Peyer's patch (tissue), 4 donors: ENCODE data around the gene BIVM. TPM values are rescaled to one million over a fixed set of nuclear protein-coding genes. Genes with fewer than 3 reads are reported as not detected.
"Not testable (repeated sequence)": the region's sequence is repeated elsewhere in the genome, so short reads cannot be mapped to it uniquely, and the experiment has no call there.

ENCODE experiments used
- DNase-seq, 3 donors: peaks; one replicate each; pipeline ENCODE4 v3.0.0-alpha.2; 2017 to 2019
- H3K27ac ChIP-seq, 4 donors: fragments of 200-600 bp; sonication (generic); one replicate each; pipeline ENCODE4 v1.5.1; 2016 to 2019
- H3K27me3 ChIP-seq, 2 donors: fragments of 200-600 bp; sonication (generic); one replicate each; pipeline ENCODE4 v1.5.1; 2019
- H3K36me3 ChIP-seq, 3 donors: fragments of 200-600 bp; sonication (generic); one replicate each; pipeline ENCODE4 v1.5.1; 2016 to 2019
- H3K4me1 ChIP-seq, 4 donors: fragments of 200-600 bp; sonication (generic); one replicate each; pipeline ENCODE4 v1.5.1; 2016 to 2019
- H3K4me3 ChIP-seq, 4 donors: fragments of 200-600 bp; sonication (generic); 1 replicate in 3 of 4; 2 replicates in 1 of 4; pipeline ENCODE4 v1.5.1; 2016 to 2019; ENCODE audit warnings: mild to moderate bottlenecking in 1 of 4
- H3K9me3 ChIP-seq, 4 donors: fragments of 200-600 bp; sonication (generic); one replicate each; pipeline ENCODE4 v1.5.1; 2016 to 2019; ENCODE audit warnings: mild to moderate bottlenecking in 1 of 4
- POLR2A ChIP-seq, 2 donors: fragments of 450-650 bp; IDR thresholded peaks; one replicate each; pipeline ENCODE4 v1.5.1; 2017; ENCODE audit warnings: antibody characterized with exemption in 2 of 2, mild to moderate bottlenecking in 2 of 2, moderate library complexity in 2 of 2
- total RNA-seq, 4 donors: library from RNA; depleted of rRNA; stranded (reverse); fragments of >200 nt; gene quantifications; one replicate each; pipeline ENCODE4 v1.1.0, GENCODE V29; 2016
- TF ChIP-seq, protein P1 (sequence below), 6 experiments: fragments of 450-650 bp in 4 of 6; fragments of 200-600 bp in 2 of 6; sonication (generic) in 1 of 6; IDR thresholded peaks; one replicate each; pipeline ENCODE4 v1.5.1; 2017 to 2019; ENCODE audit warnings: antibody characterized with exemption in 6 of 6, mild to moderate bottlenecking in 3 of 6, moderate library complexity in 1 of 6

BIVM gene
- total RNA-seq, 4 donors from 2014 or later, result 14.6 to 24.9 (median 18.0) TPM

DNA sequence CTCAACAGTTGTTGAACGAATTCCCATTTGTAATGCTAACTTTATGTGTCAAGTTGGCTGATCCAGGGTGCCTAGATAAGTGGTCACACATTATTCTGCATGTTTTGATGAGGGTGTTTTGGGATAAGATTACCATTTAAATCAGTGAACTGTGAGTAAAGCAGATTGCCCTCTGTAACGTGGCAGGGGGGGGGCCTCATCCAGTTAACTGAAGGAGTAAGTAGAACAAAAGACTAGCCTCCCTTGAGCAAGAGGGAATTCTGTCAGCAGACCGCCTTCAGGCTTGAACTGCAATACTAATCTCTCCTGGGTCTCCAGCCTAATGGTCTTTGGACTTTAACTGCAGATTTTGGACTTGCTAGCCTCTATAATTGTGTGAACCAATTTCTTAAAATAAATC lies 21.2 kb upstream of the BIVM start:
- no peak overlapping the region for H3K27ac ChIP-seq
- no peak for TF ChIP-seq POLR2A (IDR thresholded peaks at IDR 0.05)
- TF ChIP-seq, protein P1, sequence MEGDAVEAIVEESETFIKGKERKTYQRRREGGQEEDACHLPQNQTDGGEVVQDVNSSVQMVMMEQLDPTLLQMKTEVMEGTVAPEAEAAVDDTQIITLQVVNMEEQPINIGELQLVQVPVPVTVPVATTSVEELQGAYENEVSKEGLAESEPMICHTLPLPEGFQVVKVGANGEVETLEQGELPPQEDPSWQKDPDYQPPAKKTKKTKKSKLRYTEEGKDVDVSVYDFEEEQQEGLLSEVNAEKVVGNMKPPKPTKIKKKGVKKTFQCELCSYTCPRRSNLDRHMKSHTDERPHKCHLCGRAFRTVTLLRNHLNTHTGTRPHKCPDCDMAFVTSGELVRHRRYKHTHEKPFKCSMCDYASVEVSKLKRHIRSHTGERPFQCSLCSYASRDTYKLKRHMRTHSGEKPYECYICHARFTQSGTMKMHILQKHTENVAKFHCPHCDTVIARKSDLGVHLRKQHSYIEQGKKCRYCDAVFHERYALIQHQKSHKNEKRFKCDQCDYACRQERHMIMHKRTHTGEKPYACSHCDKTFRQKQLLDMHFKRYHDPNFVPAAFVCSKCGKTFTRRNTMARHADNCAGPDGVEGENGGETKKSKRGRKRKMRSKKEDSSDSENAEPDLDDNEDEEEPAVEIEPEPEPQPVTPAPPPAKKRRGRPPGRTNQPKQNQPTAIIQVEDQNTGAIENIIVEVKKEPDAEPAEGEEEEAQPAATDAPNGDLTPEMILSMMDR (IDR thresholded peaks at IDR 0.05), result no peak
- peaks cover 0 to 5% (median under 1%) of the 10 kb centered on the region in 4 donors for H3K4me1 ChIP-seq
- no peaks in the 10 kb centered on the region for H3K27me3 ChIP-seq
- H3K9me3 ChIP-seq, result no peaks in the 10 kb centered on the region
- no peak for DNase-seq
- H3K4me3 ChIP-seq, result no peak overlapping the region
- no peaks in the 10 kb centered on the region for H3K36me3 ChIP-seq

DNA sequence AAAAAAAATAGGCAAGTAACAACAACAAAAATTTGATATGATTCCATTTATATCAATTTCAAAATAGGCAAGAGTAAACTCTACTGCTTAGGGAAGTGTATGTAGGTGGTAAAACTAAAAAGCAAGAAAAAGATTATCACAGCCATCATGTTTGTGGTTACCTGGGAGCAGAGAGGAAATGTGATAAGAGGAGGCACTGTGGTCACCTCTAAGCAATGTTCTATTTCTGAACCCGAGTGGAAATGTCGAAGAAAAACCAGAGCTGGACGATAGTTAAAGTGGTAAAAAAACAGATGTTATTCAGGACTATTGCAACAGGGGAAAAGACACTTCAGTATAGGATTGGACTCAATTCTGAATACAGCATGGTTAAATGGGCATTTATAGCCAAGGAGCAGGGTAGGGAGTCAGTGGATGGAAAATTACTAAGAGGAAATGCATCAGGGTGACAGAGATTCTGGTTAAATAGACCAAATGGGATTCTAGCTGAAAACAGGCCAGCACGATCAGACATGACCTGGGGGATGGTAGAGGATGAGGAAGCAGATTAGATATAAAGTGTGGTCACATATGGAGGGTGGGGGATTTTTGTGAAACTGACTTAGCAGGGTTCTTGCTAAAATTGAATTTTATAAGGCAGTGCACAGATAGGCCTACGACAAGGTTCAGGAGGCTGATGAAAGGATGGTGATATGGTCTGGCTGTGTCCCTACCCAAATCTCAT lies 19.3 kb upstream of the BIVM start:
- no peak for TF ChIP-seq POLR2A (IDR thresholded peaks at IDR 0.05)
- TF ChIP-seq, protein P1 (IDR thresholded peaks at IDR 0.05), result no peak
- DNase-seq, result no peak
- Histone ChIP-seq H3K27ac (peak overlapping the region in 1 of 4 donors; percentile 51), H3K27me3 (no peaks in the 10 kb centered on the region), H3K4me1 (no peaks in the 10 kb centered on the region), H3K4me3 (no peak overlapping the region), H3K36me3 (no peaks in the 10 kb centered on the region), H3K9me3 (no peaks in the 10 kb centered on the region)

DNA sequence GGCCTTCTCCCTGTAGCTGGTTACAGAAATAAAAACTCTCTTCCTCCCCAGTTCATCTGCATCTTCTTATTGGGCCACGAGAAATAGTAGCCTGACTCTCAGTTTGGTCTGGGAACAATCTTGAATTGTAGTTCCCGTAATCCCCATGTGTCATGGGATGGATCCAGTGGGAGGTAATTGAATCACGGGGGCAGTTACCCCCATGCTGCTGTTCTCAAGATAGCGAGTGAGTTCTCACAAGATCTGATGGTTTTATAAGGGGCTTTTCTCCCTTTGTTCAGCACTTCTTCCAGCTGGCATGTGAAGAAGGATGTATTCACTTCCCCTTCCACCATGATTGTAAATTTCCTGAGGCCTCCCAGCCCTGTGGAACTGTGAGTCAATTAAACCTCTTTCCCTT lies 18.3 kb upstream of the BIVM start:
- not testable (repeated sequence) for H3K27ac ChIP-seq, DNase-seq, H3K27me3 ChIP-seq

DNA sequence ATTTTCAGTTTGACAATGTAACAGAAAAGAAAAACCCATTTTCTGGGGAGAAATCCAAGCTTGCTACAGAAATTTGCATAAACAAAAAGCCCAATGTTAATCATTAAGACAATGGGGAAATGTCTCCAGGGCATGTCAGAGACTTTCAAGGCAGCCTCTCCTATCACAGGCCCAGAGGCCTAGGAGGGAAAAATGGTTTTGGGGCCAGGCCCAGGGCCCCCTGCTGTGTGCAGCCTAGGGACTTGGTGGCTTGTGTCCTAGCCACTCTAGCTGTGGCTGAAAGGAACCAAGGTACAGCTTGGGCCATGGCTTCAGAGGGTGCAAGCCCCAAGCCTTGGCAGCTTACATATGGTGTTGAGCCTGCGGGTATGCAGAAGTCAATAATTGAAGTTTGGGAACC lies 17.3 kb upstream of the BIVM start:
- DNase-seq, result no peak
- no peaks in the 10 kb centered on the region for H3K36me3 ChIP-seq
- no peak for TF ChIP-seq POLR2A (IDR thresholded peaks at IDR 0.05)
- TF ChIP-seq, protein P1 (IDR thresholded peaks at IDR 0.05), result no peak
- no peaks in the 10 kb centered on the region for H3K4me1 ChIP-seq
- no peaks in the 10 kb centered on the region for H3K9me3 ChIP-seq
- no peak overlapping the region for H3K4me3 ChIP-seq
- H3K27me3 ChIP-seq, result no peaks in the 10 kb centered on the region
- no peak overlapping the region for H3K27ac ChIP-seq

More for the DNA sequence above, 18.3 kb upstream of the BIVM start:
- H3K4me1 ChIP-seq, H3K36me3 ChIP-seq, H3K4me3 ChIP-seq, H3K9me3 ChIP-seq: not testable (repeated sequence)

GRCh38 chr13:102784483-102784882 lies 14.4 kb upstream of the BIVM start:
- Histone ChIP-seq H3K27me3 (no peaks in the 10 kb centered on the region), H3K36me3 (peaks cover 0 to 7% (median 0%) of the 10 kb centered on the region in 3 donors), H3K4me1 (no peaks in the 10 kb centered on the region), H3K4me3 (no peak overlapping the region), H3K27ac (no peak overlapping the region), H3K9me3 (no peaks in the 10 kb centered on the region)
- no peak for TF ChIP-seq POLR2A (IDR thresholded peaks at IDR 0.05)
- TF ChIP-seq, protein P1 (IDR thresholded peaks at IDR 0.05), result no peak
- no peak for DNase-seq

DNA sequence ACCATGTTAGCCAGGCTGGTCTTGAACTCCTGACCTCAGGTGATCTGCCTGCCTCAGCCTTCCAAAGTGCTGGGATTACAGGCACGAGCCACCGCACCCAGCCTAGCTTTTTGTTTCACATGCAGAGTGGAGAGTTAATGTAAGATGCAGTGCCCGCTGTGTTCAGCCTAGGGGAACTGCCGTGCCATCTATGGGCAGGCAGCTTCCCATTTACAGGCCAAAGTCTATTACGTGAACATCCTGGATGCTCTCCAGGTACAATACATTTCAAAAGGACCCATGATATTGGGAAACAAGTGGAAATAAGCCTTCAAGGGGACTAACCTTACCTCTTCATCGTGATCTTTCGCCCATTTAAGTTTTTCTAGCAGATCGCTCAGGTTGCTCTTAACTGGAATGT lies 10.2 kb upstream of the BIVM start:
- DNase-seq, result no peak
- H3K36me3 ChIP-seq, result peaks cover 0 to 9% (median 0%) of the 10 kb centered on the region in 3 donors
- no peak overlapping the region for H3K4me3 ChIP-seq
- no peak overlapping the region for H3K27ac ChIP-seq
- H3K4me1 ChIP-seq, result no peaks in the 10 kb centered on the region
- no peaks in the 10 kb centered on the region for H3K27me3 ChIP-seq
- H3K9me3 ChIP-seq, result no peaks in the 10 kb centered on the region
- TF ChIP-seq, protein P1 (IDR thresholded peaks at IDR 0.05), result no peak
- no peak for TF ChIP-seq POLR2A (IDR thresholded peaks at IDR 0.05)
